K562 (cell line): ENCODE measurements around the gene AIPL1. TPM values are rescaled to one million over a fixed set of nuclear protein-coding genes. Genes with fewer than 3 reads are reported as not detected.

Experiments used
- ATAC-seq: fragments of 200-7000 bp; cut with Tn5 transposase; 3 replicates; pipeline ENCODE4 v1.9.1; 2020; ENCODE audit warnings: moderate library complexity
- BruUV-seq: library from RNA; stranded (reverse); fragments of 400-500 nt; replicated peaks from 2 replicates; lab custom pipeline; 2021; lab: Mats Ljungman, UMichigan
- CTCF ChIA-PET: fragments of 300-600 bp; formaldehyde crosslinking; extraction: SDS; loops from one replicate; lab custom pipeline; 2021; ENCODE audit warnings: low intra/inter-chr PET ratio; lab: Yijun Ruan, JAX
- POLR2A ChIA-PET: fragments of 300-600, 350-650 bp; sonication (Branson Sonifier 250); formaldehyde crosslinking; extraction: SDS; loops from one replicate; lab custom pipeline; 2021; ENCODE audit warnings: antibody characterized with exemption, inconsistent platforms; lab: Yijun Ruan, JAX
- DNase-seq, 4 experiments: peaks; one replicate each; pipeline versions ENCODE4 v3.0.0 to v3.0.0-alpha.2; 2011 to 2018; ENCODE audit warnings: low spot score in 3 of 4, mixed read lengths in 3 of 4; ENCODE audit errors: extremely low read depth in 1 of 4
- FAIRE-seq: peaks from 2 replicates; lab custom pipeline; 2011; peaks lifted over from hg19 to GRCh38; lab: Jason Lieb, UNC
- H2AFZ ChIP-seq: 2 replicates; pipeline ENCODE4 v1.6.0; 2011; ENCODE audit warnings: low read depth, low read length, control low read depth, inconsistent platforms
- H3K27ac ChIP-seq: fragments of 200-600 bp; 3 replicates; pipeline ENCODE4 v1.8.0; 2011; ENCODE audit warnings: low read depth, mild to moderate bottlenecking, control low read depth, inconsistent platforms, low read length, moderate library complexity, mixed read lengths; ENCODE audit errors: extremely low read depth
- H3K27me3 ChIP-seq, 2 experiments: fragments of 300-600 bp in 1 of 2; 2 replicates in 1 of 2; 3 replicates in 1 of 2; pipeline versions ENCODE4 v1.6.0 to v1.8.0; 2011; ENCODE audit warnings: inconsistent platforms in 2 of 2, low read length in 2 of 2, mild to moderate bottlenecking in 1 of 2, mixed read lengths in 1 of 2, moderate library complexity in 1 of 2; ENCODE audit not compliant: control insufficient read depth in 2 of 2, insufficient read depth in 2 of 2
- H3K36me3 ChIP-seq: fragments of 300-600 bp; 3 replicates; pipeline ENCODE4 v1.8.0; 2011; ENCODE audit warnings: mild to moderate bottlenecking, low read length, inconsistent platforms; ENCODE audit not compliant: control insufficient read depth, insufficient read depth
- H3K4me1 ChIP-seq, 2 experiments: fragments of 200-600 bp in 1 of 2; replicated peaks in 1 of 2; 2 replicates in 1 of 2; 3 replicates in 1 of 2; pipeline versions ENCODE4 v1.5.1 to v1.8.0; 2011; ENCODE audit warnings: inconsistent platforms in 2 of 2, low read length in 2 of 2, mild to moderate bottlenecking in 1 of 2, mixed read lengths in 1 of 2, moderate library complexity in 1 of 2; ENCODE audit not compliant: control insufficient read depth in 2 of 2, insufficient read depth in 2 of 2
- H3K4me2 ChIP-seq: 2 replicates; pipeline ENCODE4 v1.6.1; 2011; ENCODE audit warnings: low read length, control low read depth, inconsistent platforms, mixed read lengths; ENCODE audit not compliant: insufficient read depth
- H3K4me3 ChIP-seq: fragments of 200-600 bp; sonication (generic), shearing (Covaris generic); 2 replicates; pipeline ENCODE4 v1.5.1; 2016; ENCODE audit warnings: control low read depth, inconsistent platforms
- H3K79me2 ChIP-seq: fragments of 200-600 bp; 3 replicates; pipeline ENCODE4 v1.8.0; 2011; ENCODE audit warnings: low read length, inconsistent platforms; ENCODE audit not compliant: control insufficient read depth, insufficient read depth
- H3K9ac ChIP-seq, 2 experiments: 2 replicates each; pipeline versions ENCODE4 v1.6.0 to v1.6.1; 2011; ENCODE audit warnings: low read depth in 2 of 2, low read length in 2 of 2, control low read depth in 1 of 2, inconsistent platforms in 1 of 2, mild to moderate bottlenecking in 1 of 2, mixed read lengths in 1 of 2; ENCODE audit not compliant: insufficient read depth in 1 of 2
- H3K9me1 ChIP-seq: one replicate; pipeline ENCODE4 v1.6.0; 2011; ENCODE audit warnings: inconsistent platforms, mild to moderate bottlenecking, low read length, moderate library complexity; ENCODE audit not compliant: control insufficient read depth, insufficient read depth
- H3K9me3 ChIP-seq: replicated peaks from 2 replicates; pipeline ENCODE4 v1.5.1; 2011; ENCODE audit warnings: low read depth, low read length, inconsistent platforms; ENCODE audit not compliant: control insufficient read depth, insufficient read depth
- H4K20me1 ChIP-seq: replicated peaks from 2 replicates; pipeline ENCODE4 v1.6.1; 2011; ENCODE audit warnings: low read length, inconsistent platforms, mixed read lengths; ENCODE audit not compliant: control insufficient read depth, insufficient read depth
- GATAD2A ChIP-seq: fragments of 450-650 bp; IDR thresholded peaks from 2 replicates; pipeline ENCODE4 v1.6.1; 2017
- NR1H2 ChIP-seq: sonication (generic); formaldehyde crosslinking; IDR thresholded peaks from 2 replicates; pipeline ENCODE4 v1.4.0; 2020; ENCODE audit warnings: mild to moderate bottlenecking, missing genetic modification reagents
- TCFL5 ChIP-seq: fragments of 250-450 bp; sonication (Bioruptor Pico); conservative IDR thresholded peaks from 2 replicates; pipeline ENCODE4 v1.6.1; 2021; ENCODE audit warnings: mild to moderate bottlenecking, moderate library complexity, matching md5 sums
- WGBS: fragments of 100-300 bp; shearing (Covaris generic); methylation state at CpG from one replicate; pipeline ENCODE4 v1.1.6; 2016; ENCODE audit warnings: low coverage, mixed read lengths; ENCODE audit not compliant: insufficient coverage; ENCODE audit errors: missing lambda C conversion rate; 5-methylcytosine and 5-hydroxymethylcytosine counted together
- in situ Hi-C: fragments of 300-500 bp; cut with MboI; formaldehyde crosslinking; loops from 4 replicates; pipeline ENCODE4 v1.15.0; 2018; ENCODE audit warnings: inconsistent platforms, mixed read lengths
- intact Hi-C: fragments of 100-400 bp; cut with micrococcal nuclease; formaldehyde crosslinking; loops from 2 replicates; pipeline ENCODE4 v1.14.2; 2022
- polyA plus RNA-seq, 8 experiments: library from polyadenylated mRNA; depleted of rRNA in 4 of 8; stranded (reverse) in 5 of 8; unstranded in 3 of 8; fragments of >200 nt; fragmentation: Nextera tagmentation in 2 of 8; fragmentation: Illumina TruSeq in 1 of 8; extraction: Ambion mirVana in 2 of 8; extraction: Trizol in 1 of 8; gene quantifications; 2 replicates each; pipeline versions ENCODE4 v1.2.1 to v1.2.3, GENCODE V29; 2011 to 2014; ENCODE audit warnings: inconsistent platforms in 1 of 8, missing spikeins in 1 of 8
- total RNA-seq, 7 experiments: library from RNA; depleted of rRNA in 6 of 7; stranded (reverse); fragments of >200 nt in 6 of 7; fragmentation: Illumina TruSeq in 2 of 7; extraction: Trizol in 2 of 7; gene quantifications; 2 replicates each; pipeline versions ENCODE4 v1.2.1 to v1.2.3, GENCODE V29; 2011 to 2021; ENCODE audit warnings: low replicate concordance in 1 of 7
- TF ChIP-seq, protein P1 (sequence below): IDR thresholded peaks from 3 replicates; pipeline ENCODE4 v1.6.1; 2011; ENCODE audit warnings: borderline replicate concordance, mild to moderate bottlenecking, moderate library complexity; ENCODE audit not compliant: insufficient read length; ENCODE audit errors: extremely low read depth
- TF ChIP-seq, protein P2 (sequence below): sonication (generic); formaldehyde crosslinking; IDR thresholded peaks from 2 replicates; pipeline ENCODE4 v1.8.0; 2022; ENCODE audit warnings: mild to moderate bottlenecking, missing genetic modification reagents

AIPL1 gene
- total and polyA plus RNA-seq, 9 of the 15 experiments (the other 6 are each of a cell fraction or from before 2014, with no cell fraction given), result not detected

DNA sequence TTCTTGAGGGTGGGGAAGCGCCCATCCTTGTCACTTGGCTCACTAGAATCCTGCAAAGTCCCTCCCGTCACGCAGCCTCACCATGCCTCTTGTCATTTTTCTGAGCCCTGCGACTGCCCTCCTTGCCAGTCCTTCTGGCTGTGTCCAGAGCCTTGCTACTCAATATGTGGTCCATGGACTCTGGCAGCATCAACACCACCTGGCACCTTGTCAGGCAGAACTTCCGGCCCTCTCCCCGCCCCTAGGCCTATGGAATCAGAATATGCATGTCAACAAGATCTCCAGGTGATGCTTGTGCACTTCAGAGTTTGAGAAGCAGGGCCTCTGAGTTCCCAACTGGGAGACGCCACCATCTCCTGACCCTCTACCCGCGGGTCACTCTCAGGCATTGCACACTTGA lies 21.4 kb upstream of the AIPL1 start:
- Histone ChIP-seq H3K36me3 (no peaks in the 10 kb centered on the region), H3K4me1 (peaks cover 19 to 40% of the 10 kb centered on the region in 2 experiments), H3K9ac (no peak overlapping the region), H3K79me2 (no peaks in the 10 kb centered on the region), H3K4me3 (no peak overlapping the region), H3K4me2 (peak overlapping the region; percentile 50), H3K9me3 (no peaks in the 10 kb centered on the region), H3K27ac (peak overlapping the region; percentile 56; the same call in 2 of the 3 replicates), H3K27me3 (no peaks in the 10 kb centered on the region), H4K20me1 (no peaks in the 10 kb centered on the region), H2AFZ (peak overlapping the region; percentile 70), H3K9me1 (no peaks in the 10 kb centered on the region)
- DNase-seq (no peak), ATAC-seq (no peak), FAIRE-seq (no peak)
- intact Hi-C loops, result loop anchor here (10.0 kb wide), 1 partner anchor 188 kb away; the partner anchor contains the start of genes KIAA0753 and TXNDC17
- ChIA-PET CTCF (no interaction called here), POLR2A (interaction anchor here (0.9 kb wide), 1 partner anchor 16 kb away, joined by 4 read pairs; no protein-coding TSS in a partner anchor)
- no TSS peak for BruUV-seq
- in situ Hi-C loops, result no loop called here
- WGBS, result 82% methylated on average over 7 of the region's 9 CpGs
- TF ChIP-seq NR1H2 (CRISPR knock-in tag) (no peak), GATAD2A (no peak), TCFL5 (CRISPR knock-in tag) (no peak)
- TF ChIP-seq, protein P1, sequence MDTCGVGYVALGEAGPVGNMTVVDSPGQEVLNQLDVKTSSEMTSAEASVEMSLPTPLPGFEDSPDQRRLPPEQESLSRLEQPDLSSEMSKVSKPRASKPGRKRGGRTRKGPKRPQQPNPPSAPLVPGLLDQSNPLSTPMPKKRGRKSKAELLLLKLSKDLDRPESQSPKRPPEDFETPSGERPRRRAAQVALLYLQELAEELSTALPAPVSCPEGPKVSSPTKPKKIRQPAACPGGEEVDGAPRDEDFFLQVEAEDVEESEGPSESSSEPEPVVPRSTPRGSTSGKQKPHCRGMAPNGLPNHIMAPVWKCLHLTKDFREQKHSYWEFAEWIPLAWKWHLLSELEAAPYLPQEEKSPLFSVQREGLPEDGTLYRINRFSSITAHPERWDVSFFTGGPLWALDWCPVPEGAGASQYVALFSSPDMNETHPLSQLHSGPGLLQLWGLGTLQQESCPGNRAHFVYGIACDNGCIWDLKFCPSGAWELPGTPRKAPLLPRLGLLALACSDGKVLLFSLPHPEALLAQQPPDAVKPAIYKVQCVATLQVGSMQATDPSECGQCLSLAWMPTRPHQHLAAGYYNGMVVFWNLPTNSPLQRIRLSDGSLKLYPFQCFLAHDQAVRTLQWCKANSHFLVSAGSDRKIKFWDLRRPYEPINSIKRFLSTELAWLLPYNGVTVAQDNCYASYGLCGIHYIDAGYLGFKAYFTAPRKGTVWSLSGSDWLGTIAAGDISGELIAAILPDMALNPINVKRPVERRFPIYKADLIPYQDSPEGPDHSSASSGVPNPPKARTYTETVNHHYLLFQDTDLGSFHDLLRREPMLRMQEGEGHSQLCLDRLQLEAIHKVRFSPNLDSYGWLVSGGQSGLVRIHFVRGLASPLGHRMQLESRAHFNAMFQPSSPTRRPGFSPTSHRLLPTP, result no peak
- TF ChIP-seq, protein P2, sequence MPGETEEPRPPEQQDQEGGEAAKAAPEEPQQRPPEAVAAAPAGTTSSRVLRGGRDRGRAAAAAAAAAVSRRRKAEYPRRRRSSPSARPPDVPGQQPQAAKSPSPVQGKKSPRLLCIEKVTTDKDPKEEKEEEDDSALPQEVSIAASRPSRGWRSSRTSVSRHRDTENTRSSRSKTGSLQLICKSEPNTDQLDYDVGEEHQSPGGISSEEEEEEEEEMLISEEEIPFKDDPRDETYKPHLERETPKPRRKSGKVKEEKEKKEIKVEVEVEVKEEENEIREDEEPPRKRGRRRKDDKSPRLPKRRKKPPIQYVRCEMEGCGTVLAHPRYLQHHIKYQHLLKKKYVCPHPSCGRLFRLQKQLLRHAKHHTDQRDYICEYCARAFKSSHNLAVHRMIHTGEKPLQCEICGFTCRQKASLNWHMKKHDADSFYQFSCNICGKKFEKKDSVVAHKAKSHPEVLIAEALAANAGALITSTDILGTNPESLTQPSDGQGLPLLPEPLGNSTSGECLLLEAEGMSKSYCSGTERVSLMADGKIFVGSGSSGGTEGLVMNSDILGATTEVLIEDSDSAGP (CRISPR knock-in tag), result no peak
